Stomach smooth muscle (tissue), 2 donors: ENCODE results near the gene ZMYM1.
"Not testable (repeated sequence)": the region's sequence is repeated elsewhere in the genome, so short reads cannot be mapped to it uniquely, and the experiment has no call there.

Experiments
- H3K27ac ChIP-seq: one replicate; pipeline ENCODE4 v1.7.0; 2013; ENCODE audit warnings: mild to moderate bottlenecking, low read length, inconsistent platforms
- H3K27me3 ChIP-seq, 2 donors: one replicate each; pipeline ENCODE4 v1.7.0; 2013; ENCODE audit warnings: low read length in 2 of 2; ENCODE audit not compliant: insufficient read depth in 2 of 2, control insufficient read depth in 1 of 2
- H3K36me3 ChIP-seq, 2 donors: one replicate each; pipeline ENCODE4 v1.7.0; 2013; ENCODE audit warnings: low read length in 2 of 2; ENCODE audit not compliant: control insufficient read depth in 2 of 2, insufficient read depth in 2 of 2
- H3K4me1 ChIP-seq: one replicate; pipeline ENCODE4 v1.7.0; 2013; ENCODE audit warnings: low read length; ENCODE audit not compliant: control insufficient read depth, insufficient read depth
- H3K4me3 ChIP-seq, 2 donors: one replicate each; pipeline ENCODE4 v1.7.0; 2013; ENCODE audit warnings: low read length in 2 of 2
- H3K9ac ChIP-seq, 2 donors: one replicate each; pipeline ENCODE4 v1.7.0; 2013; ENCODE audit warnings: low read length in 2 of 2, mild to moderate bottlenecking in 1 of 2
- H3K9me3 ChIP-seq, 2 donors: one replicate each; pipeline ENCODE4 v1.7.0; 2013; ENCODE audit warnings: low read length in 2 of 2; ENCODE audit not compliant: control insufficient read depth in 2 of 2
- donor health status: healthy.
- donor health status: Pancreatic carcinoma.

The ZMYM1 gene

DNA sequence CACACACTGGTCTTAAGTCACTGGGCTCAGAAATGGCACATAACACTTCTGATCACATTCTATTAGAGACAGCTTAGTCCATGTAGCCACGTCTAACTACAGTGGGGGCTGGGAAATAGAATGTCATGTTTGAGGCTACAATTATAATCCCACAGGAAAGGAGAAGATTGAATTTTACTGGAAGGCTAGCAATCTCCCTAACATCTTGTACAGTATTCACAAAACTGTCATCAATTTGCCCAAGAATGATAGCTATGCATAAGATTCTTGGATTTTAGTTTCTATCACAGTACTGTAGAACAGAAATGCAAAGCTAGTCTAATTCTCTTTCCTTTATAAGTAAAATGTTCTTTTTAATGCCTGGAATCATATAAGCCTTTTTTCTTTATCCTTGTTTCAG lies 34.8 kb upstream of the ZMYM1 start:
- H3K4me1 ChIP-seq, result no peaks in the 10 kb centered on the region
- H3K9me3 ChIP-seq, result no peaks in the 10 kb centered on the region
- H3K36me3 ChIP-seq, result no peaks in the 10 kb centered on the region

DNA sequence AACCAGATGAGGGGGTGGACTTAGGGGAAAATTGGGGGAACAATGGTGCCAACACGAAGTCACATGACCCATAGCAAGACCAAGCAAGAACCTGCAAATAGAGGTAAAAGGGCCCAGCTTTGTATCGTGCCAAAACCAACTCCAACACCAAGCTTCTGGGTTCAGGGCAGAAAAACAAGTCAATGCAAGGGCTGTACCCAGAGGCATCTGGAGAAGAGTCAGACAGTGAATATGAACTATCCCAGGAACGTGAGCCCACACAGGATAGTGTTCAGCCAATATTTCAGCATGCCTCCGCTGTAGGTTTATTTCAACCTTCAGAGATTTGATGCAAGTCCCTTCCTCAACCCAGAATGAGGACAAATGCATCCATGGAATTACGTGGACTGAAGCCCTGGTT lies 32.5 kb upstream of the ZMYM1 start:
- Histone ChIP-seq H3K27me3 (no peaks in the 10 kb centered on the region), H3K9me3 (no peaks in the 10 kb centered on the region), H3K9ac (no peak overlapping the region), H3K27ac (no peak overlapping the region), H3K4me3 (no peak overlapping the region), H3K36me3 (no peaks in the 10 kb centered on the region), H3K4me1 (no peaks in the 10 kb centered on the region)

More for the DNA sequence above, 34.8 kb upstream of the ZMYM1 start:
- H3K27ac ChIP-seq, result no peak overlapping the region
- H3K9ac ChIP-seq, result no peak overlapping the region
- no peaks in the 10 kb centered on the region for H3K27me3 ChIP-seq
- no peak overlapping the region for H3K4me3 ChIP-seq

DNA sequence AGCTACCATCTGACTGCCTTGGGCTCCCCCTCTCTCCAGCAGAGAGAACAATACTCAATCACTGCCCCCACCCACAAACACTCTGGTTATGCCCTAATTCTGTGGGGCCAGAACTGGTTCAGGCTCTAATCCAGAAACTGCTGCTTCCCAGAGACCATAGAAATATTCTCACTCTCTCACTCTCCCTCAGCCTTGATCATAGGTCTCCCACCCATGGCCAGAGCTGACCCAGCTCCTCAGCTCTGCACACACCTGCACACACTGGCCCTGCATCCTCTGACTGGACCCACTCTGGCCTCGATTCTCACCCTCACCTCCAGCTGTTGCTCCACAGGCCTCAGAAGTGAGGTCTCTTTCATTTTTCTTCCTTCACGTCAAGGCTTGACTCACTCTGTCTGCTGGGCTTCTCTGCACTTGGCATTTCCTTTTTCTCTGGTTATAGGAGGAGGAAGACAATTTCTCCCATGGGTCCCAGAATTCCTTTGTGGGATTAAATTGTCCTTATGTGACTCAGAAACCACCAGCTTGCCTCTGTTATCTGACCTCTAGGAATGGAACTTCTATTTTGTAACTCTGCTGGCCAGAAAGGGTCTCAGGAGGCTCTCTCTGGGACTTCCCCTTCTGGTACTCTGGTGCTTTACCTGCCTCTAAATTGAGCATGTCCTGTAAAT lies 31.9 kb upstream of the ZMYM1 start:
- Histone ChIP-seq H3K4me1 (no peaks in the 10 kb centered on the region), H3K27me3 (peaks cover 0 to 2% of the 10 kb centered on the region in 2 donors), H3K9me3 (no peaks in the 10 kb centered on the region), H3K4me3 (no peak overlapping the region), H3K36me3 (no peaks in the 10 kb centered on the region), H3K9ac (no peak overlapping the region), H3K27ac (no peak overlapping the region)

DNA sequence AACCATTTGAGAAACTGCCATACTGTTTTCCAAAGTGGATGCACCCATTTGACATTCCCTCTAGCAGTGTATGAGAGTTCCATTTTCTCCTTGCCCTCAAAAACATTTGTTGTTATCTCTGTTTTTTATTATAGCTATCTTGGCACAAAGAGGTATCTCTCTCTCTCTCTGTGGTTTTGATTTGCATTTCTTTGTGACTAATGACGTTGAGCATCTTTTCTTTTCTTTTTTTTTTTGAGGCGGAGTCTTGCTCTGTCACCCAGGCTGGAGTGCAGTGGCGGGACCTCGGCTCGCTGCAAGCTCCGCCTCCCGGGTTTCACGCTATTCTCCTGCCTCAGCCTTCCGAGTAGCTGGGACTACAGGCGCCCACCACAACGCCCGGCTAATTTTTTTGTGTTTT lies 30.1 kb upstream of the ZMYM1 start:
- Histone ChIP-seq H3K9me3 (no peaks in the 10 kb centered on the region), H3K27ac (no peak overlapping the region), H3K27me3 (peaks cover 0 to 2% of the 10 kb centered on the region in 2 donors), H3K4me3 (no peak overlapping the region), H3K36me3 (no peaks in the 10 kb centered on the region), H3K4me1 (no peaks in the 10 kb centered on the region), H3K9ac (no peak overlapping the region)

DNA sequence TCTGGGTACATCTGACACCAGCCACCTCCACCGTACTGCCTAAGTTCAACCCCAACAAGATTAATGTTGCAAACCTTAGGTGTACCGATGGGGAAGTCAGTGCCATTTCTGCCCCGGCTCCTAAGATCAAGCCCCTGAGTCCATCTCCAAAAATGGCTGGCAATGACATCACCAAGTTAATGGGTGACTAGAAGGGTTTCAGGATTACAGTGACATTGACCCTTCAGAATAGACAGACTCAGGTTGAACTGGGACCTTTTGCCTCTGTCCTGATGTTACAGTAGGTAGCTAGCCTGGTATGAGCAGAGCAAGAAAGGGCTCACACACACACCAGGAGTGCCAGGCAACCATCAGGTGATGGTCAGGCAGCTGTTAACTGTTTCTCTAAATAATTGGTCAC lies 25.8 kb upstream of the ZMYM1 start:
- no peak overlapping the region for H3K27ac ChIP-seq
- H3K9ac ChIP-seq, result no peak overlapping the region
- no peaks in the 10 kb centered on the region for H3K9me3 ChIP-seq
- peaks cover 0 to 2% of the 10 kb centered on the region in 2 donors for H3K27me3 ChIP-seq
- H3K4me1 ChIP-seq, result no peaks in the 10 kb centered on the region
- H3K36me3 ChIP-seq, result no peaks in the 10 kb centered on the region
- no peak overlapping the region for H3K4me3 ChIP-seq

DNA sequence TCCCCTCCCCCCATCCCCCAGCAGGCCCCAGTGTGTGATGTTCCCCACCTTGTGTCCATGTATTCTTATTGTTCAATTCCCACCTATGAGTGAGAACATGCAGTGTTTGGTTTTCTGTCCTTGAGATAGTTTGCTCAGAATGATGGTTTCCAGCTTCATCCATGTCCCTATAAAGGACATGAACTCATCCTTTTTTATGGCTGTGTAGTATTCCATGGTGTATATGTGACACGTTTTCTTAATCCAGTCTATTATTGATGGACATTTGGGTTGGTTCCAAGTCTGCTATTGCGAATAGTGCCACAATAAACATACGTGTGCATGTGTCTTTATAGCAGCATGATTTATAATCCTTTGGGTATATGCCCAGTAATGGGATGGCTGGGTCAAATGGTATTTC lies 24.9 kb upstream of the ZMYM1 start:
- H3K36me3 ChIP-seq, H3K9ac ChIP-seq, H3K9me3 ChIP-seq, H3K27me3 ChIP-seq, H3K27ac ChIP-seq, H3K4me1 ChIP-seq, H3K4me3 ChIP-seq: not testable (repeated sequence)

DNA sequence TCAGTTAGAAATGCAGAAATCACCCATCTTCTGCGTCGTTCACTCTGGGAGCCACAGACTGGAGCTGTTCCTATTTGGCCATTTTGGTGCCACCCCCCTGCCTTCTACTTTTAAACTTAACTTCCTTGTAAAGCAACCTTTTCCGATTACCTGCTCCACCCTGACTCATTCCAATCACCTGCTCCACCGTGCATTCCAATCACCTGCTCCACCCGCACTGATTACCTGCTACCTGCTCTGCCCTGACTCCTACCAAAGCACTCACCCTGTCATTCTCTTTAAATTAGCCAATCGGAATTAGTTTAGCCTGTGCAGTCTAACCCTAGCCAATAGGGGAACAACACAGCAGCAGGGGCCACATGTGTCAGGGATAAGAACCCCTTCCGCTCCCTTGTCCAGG lies 20.9 kb upstream of the ZMYM1 start:
- H3K4me3 ChIP-seq, H3K36me3 ChIP-seq, H3K9ac ChIP-seq, H3K4me1 ChIP-seq, H3K27ac ChIP-seq, H3K9me3 ChIP-seq, H3K27me3 ChIP-seq: not testable (repeated sequence)

DNA sequence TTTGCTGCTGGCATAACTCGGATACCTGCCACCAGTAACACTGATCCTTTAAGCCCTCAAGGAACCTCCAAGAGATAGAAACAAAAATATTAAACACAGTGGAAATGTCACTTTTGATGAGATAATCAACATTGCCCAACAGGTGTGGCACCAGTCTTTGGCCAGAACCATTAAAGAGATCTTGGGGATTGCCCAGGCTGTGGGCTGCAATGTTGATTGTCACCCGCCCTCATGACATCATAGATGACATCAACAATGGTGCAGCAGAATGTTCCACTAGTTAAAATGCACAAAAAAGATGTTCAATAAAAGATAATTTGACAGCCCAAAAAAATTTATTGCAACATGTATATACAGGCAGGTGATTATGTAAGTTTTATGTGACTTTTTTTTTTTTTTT lies 20.2 kb upstream of the ZMYM1 start:
- Histone ChIP-seq H3K4me1 (no peaks in the 10 kb centered on the region), H3K27me3 (peaks cover 0 to 4% of the 10 kb centered on the region in 2 donors), H3K9ac (no peak overlapping the region), H3K36me3 (no peaks in the 10 kb centered on the region), H3K9me3 (no peaks in the 10 kb centered on the region), H3K27ac (no peak overlapping the region), H3K4me3 (no peak overlapping the region)

DNA sequence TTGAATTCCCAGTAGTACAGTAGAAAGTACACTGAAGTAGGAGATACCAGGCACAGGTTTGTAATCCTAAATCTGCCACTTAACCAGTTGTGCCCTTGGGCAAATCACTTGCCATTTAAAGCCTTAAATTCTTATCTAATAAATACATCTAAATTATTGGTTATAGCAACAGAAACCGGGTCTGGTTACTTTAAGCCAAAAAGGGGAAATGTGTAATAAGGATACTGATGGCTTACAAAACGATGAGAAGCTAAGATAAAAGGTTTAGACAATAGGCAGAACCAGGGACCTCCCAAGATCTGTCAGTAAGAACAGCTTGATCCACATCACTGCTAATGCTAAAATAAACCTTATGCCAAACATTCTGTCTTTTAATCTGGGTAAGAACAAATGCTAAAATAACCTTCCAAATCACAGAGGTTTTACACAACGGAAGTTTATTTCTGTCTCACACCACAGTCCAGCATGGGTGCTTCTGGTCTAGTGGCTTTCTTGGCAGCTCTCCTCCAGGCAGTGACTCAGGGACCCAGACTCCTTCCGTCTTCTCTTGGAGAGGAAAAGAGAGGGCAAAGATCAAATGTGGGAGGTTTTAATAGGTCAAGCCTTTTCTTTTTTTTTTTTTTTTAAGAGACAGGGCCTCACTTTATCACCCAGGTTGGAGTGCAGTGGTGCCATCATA lies 16.5 kb upstream of the ZMYM1 start:
- Histone ChIP-seq H3K4me3 (no peak overlapping the region), H3K9ac (no peak overlapping the region), H3K4me1 (no peaks in the 10 kb centered on the region), H3K27me3 (peaks cover 0 to 4% of the 10 kb centered on the region in 2 donors), H3K9me3 (no peaks in the 10 kb centered on the region), H3K27ac (no peak overlapping the region), H3K36me3 (no peaks in the 10 kb centered on the region)

DNA sequence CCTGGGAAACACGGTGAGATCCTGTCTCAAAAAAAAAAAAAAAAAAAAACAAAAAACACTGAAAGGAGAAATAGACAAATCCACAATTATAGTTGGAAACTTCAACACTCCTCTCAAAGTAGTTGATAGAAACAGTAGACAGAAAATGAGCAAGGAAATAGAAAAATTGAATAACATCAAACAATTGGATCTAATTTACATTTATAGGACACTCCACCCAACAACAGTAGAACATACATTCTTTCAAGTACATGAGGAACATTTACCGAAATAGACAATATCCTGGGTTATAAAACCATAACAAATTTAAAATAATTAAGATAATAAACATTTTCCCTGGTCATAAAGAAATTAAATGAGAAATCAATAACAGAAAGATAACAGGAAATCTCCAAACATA lies 14.9 kb upstream of the ZMYM1 start:
- H3K27ac ChIP-seq, result no peak overlapping the region
- H3K4me1 ChIP-seq, result no peaks in the 10 kb centered on the region
- H3K4me3 ChIP-seq, result no peak overlapping the region

DNA sequence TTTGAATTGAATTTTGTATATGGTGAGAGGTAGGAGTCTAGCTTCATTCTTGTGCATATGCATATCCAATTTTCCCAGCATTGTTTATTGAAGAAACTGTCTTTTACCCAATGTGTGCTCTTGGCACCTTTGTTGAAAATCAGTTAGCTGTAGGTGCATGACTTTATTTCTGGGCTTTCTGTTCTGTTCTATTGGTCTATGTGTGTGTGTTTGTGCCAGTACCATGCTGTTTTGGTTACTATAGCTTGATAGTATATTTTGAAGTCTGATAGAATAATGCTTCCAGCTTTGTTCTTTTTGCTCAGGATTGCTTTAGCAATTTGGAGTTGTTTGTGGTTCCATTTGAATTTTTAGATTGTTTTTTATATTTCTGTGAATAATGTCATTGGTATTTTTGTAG lies 9.4 kb upstream of the ZMYM1 start:
- Histone ChIP-seq H3K9me3 (no peaks in the 10 kb centered on the region), H3K27ac (no peak overlapping the region), H3K27me3 (no peaks in the 10 kb centered on the region), H3K9ac (no peak overlapping the region), H3K4me3 (no peak overlapping the region), H3K4me1 (no peaks in the 10 kb centered on the region), H3K36me3 (no peaks in the 10 kb centered on the region)

More for the DNA sequence above, 14.9 kb upstream of the ZMYM1 start:
- H3K36me3 ChIP-seq, result no peaks in the 10 kb centered on the region
- H3K27me3 ChIP-seq, result peaks cover 0 to 4% of the 10 kb centered on the region in 2 donors
- no peak overlapping the region for H3K9ac ChIP-seq
- H3K9me3 ChIP-seq, result no peaks in the 10 kb centered on the region
